Stimulated activated CD4-positive, alpha-beta T cell treated with anti-CD3 and anti-CD28 coated beads, TNF-alpha, amount 100 ng/mL, for 48 hours (primary cell): Measurements from ENCODE around the gene POU2AF2.
"Not testable (repeated sequence)": the region's sequence is repeated elsewhere in the genome, so short reads cannot be mapped to it uniquely, and the experiment has no call there.

Experiments
- DNase-seq, 3 donors: peaks; one replicate each; pipeline ENCODE4 v3.0.0-alpha.2; 2020; ENCODE audit warnings: low read depth in 3 of 3

The POU2AF2 gene

GRCh38 chr11:111302298-111302697, 56.8 kb downstream of the POU2AF2 start:
- DNase-seq = no peak

- no peak for DNase-seq
These were observed 57.9 kb downstream of the POU2AF2 start for GRCh38 chr11:111303461-111303860.

GRCh38 chr11:111305162-111305802, 59.8 kb downstream of the POU2AF2 start:
- no peak for DNase-seq

- no peak for DNase-seq
These were observed 60.4 kb downstream of the POU2AF2 start for GRCh38 chr11:111305876-111306275.

- DNase-seq = no peak
These were observed 60.8 kb downstream of the POU2AF2 start for GRCh38 chr11:111306321-111306720.

GRCh38 chr11:111307472-111308108, 62.1 kb downstream of the POU2AF2 start:
- DNase-seq = no peak

- no peak for DNase-seq
These were observed 62.6 kb downstream of the POU2AF2 start for GRCh38 chr11:111308140-111308539.

- no peak for DNase-seq
These were observed 63.8 kb downstream of the POU2AF2 start for GRCh38 chr11:111309215-111309915.

GRCh38 chr11:111310088-111310487, 64.6 kb downstream of the POU2AF2 start:
- DNase-seq = no peak

GRCh38 chr11:111310723-111311122, 65.2 kb downstream of the POU2AF2 start:
- no peak for DNase-seq

GRCh38 chr11:111312076-111312475, 66.6 kb downstream of the POU2AF2 start:
- no peak for DNase-seq

GRCh38 chr11:111319296-111319695, 73.8 kb downstream of the POU2AF2 start:
- DNase-seq = no peak

- DNase-seq = not testable (repeated sequence)
These were observed 74.7 kb downstream of the POU2AF2 start for GRCh38 chr11:111320199-111320598.

GRCh38 chr11:111320728-111321568, 75.4 kb downstream of the POU2AF2 start:
- no peak for DNase-seq

- DNase-seq = no peak
These were observed 77.0 kb downstream of the POU2AF2 start for GRCh38 chr11:111322534-111322933.

GRCh38 chr11:111324277-111324720, 78.8 kb downstream of the POU2AF2 start:
- DNase-seq = no peak

GRCh38 chr11:111325259-111325658, 79.7 kb downstream of the POU2AF2 start:
- no peak for DNase-seq

GRCh38 chr11:111326824-111327223, 81.3 kb downstream of the POU2AF2 start:
- DNase-seq = no peak

- DNase-seq = no peak
These were observed 82.5 kb downstream of the POU2AF2 start for GRCh38 chr11:111327908-111328624.

GRCh38 chr11:111329306-111330204, 84.0 kb downstream of the POU2AF2 start:
- DNase-seq = no peak
